Gastrocnemius medialis (tissue), 4 donors: ENCODE data around the gene MALRD1. TPM values are rescaled to one million over a fixed set of nuclear protein-coding genes. Genes with fewer than 3 reads are reported as not detected.

Source experiments
- ATAC-seq, 2 donors: fragments of 150-250 bp; one replicate each; pipeline ENCODE4 v1.9.1; 2016
- DNase-seq, 2 donors: peaks; one replicate each; pipeline ENCODE4 v3.0.0-alpha.2; 2019
- H3K27ac ChIP-seq, 4 donors: fragments of 200-600 bp; sonication (generic); 1 replicate in 1 of 4; 2 replicates in 3 of 4; pipeline ENCODE4 v1.5.1; 2016 to 2018; ENCODE audit warnings: mild to moderate bottlenecking in 2 of 4, moderate library complexity in 1 of 4
- H3K27me3 ChIP-seq, 3 donors: fragments of 200-600 bp; sonication (generic) in 2 of 3; 1 replicate in 1 of 3; 2 replicates in 2 of 3; pipeline versions ENCODE4 v1.5.1 to v1.6.0; 2016 to 2019; ENCODE audit warnings: mild to moderate bottlenecking in 1 of 3, moderate library complexity in 1 of 3
- H3K36me3 ChIP-seq, 2 donors: fragments of 200-600 bp; sonication (generic) in 1 of 2; one replicate each; pipeline ENCODE4 v1.5.1; 2017 to 2018
- H3K4me1 ChIP-seq, 2 donors: fragments of 200-600 bp; sonication (generic) in 1 of 2; one replicate each; pipeline ENCODE4 v1.5.1; 2016 to 2017; ENCODE audit warnings: mild to moderate bottlenecking in 2 of 2
- H3K4me3 ChIP-seq, 4 donors: fragments of 200-600 bp; sonication (generic) in 3 of 4; 1 replicate in 1 of 4; 2 replicates in 3 of 4; pipeline ENCODE4 v1.5.1; 2016 to 2019; ENCODE audit warnings: mild to moderate bottlenecking in 2 of 4
- H3K9me3 ChIP-seq, 3 donors: fragments of 200-600 bp; sonication (generic) in 2 of 3; 1 replicate in 1 of 3; 2 replicates in 2 of 3; pipeline ENCODE4 v1.5.1; 2016 to 2019
- CTCF ChIP-seq, 5 experiments: fragments of 450-650 bp in 3 of 5; fragments of 200-600 bp in 2 of 5; sonication (generic) in 2 of 5; IDR thresholded peaks in 4 of 5; conservative IDR thresholded peaks in 1 of 5; 1 replicate in 4 of 5; 2 replicates in 1 of 5; pipeline ENCODE4 v1.5.1; 2016 to 2019; ENCODE audit warnings: antibody characterized with exemption in 5 of 5, mild to moderate bottlenecking in 3 of 5, moderate library complexity in 3 of 5
- POLR2A ChIP-seq, 2 donors: fragments of 450-650 bp; IDR thresholded peaks; one replicate each; pipeline ENCODE4 v1.6.1; 2017; ENCODE audit warnings: antibody characterized with exemption in 2 of 2, mild to moderate bottlenecking in 2 of 2, moderate library complexity in 2 of 2
- in situ Hi-C, 4 donors: fragments of 200-750 bp; cut with MboI; loops; one replicate each; pipeline versions ENCODE4 v1.15.0 to v1.8.0; 2017; ENCODE audit warnings: low sequenced_read_pairs in 4 of 4
- intact Hi-C: fragments of 100-400 bp; cut with DNase I; formaldehyde crosslinking; loops from one replicate; pipeline ENCODE4 v1.15.1; 2023; ENCODE audit warnings: low total_unique reads
- total RNA-seq, 4 donors: library from RNA; depleted of rRNA; stranded (reverse); fragments of >200 nt; gene quantifications; one replicate each; pipeline versions ENCODE4 v1.1.0 to v1.2.3, GENCODE V29; 2016

MALRD1 gene
- total RNA-seq, 4 donors from 2014 or later: 0.75 TPM; not detected in 3

- intact Hi-C loops: no loop called here
Observed at GRCh38 chr10:19316204-19316870, 267.7 kb downstream of the MALRD1 start.

GRCh38 chr10:19317952-19318351 is 269.4 kb downstream of the MALRD1 start:
- H3K4me1 ChIP-seq: no peaks in the 10 kb centered on the region
- in situ Hi-C loops: no loop called here
- TF ChIP-seq POLR2A (IDR thresholded peaks at IDR 0.05) (no peak), CTCF (IDR thresholded peaks at IDR 0.05 in 4 of 5, conservative IDR thresholded peaks at IDR 0.05 in 1 of 5) (no peak)
- no peak overlapping the region for H3K4me3 ChIP-seq
- H3K9me3 ChIP-seq: no peaks in the 10 kb centered on the region
- DNase-seq: no peak
- no peak for ATAC-seq
- no peak overlapping the region for H3K27ac ChIP-seq
- H3K36me3 ChIP-seq: no peaks in the 10 kb centered on the region
- intact Hi-C loops: no loop called here
- no peaks in the 10 kb centered on the region for H3K27me3 ChIP-seq

More at GRCh38 chr10:19316204-19316870, 267.7 kb downstream of the MALRD1 start:
- DNase-seq: no peak
- no peak overlapping the region for H3K27ac ChIP-seq
- no peaks in the 10 kb centered on the region for H3K4me1 ChIP-seq
- H3K9me3 ChIP-seq: no peaks in the 10 kb centered on the region
- in situ Hi-C loops: no loop called here
- no peaks in the 10 kb centered on the region for H3K27me3 ChIP-seq
- no peak for ATAC-seq
- no peak overlapping the region for H3K4me3 ChIP-seq
- no peak for TF ChIP-seq CTCF (IDR thresholded peaks at IDR 0.05 in 4 of 5, conservative IDR thresholded peaks at IDR 0.05 in 1 of 5)
- no peak for TF ChIP-seq POLR2A (IDR thresholded peaks at IDR 0.05)
- H3K36me3 ChIP-seq: no peaks in the 10 kb centered on the region

- ATAC-seq (no peak), DNase-seq (no peak)
- Histone ChIP-seq H3K27me3 (no peaks in the 10 kb centered on the region), H3K9me3 (no peaks in the 10 kb centered on the region), H3K27ac (no peak overlapping the region), H3K4me3 (no peak overlapping the region), H3K36me3 (no peaks in the 10 kb centered on the region), H3K4me1 (no peaks in the 10 kb centered on the region)
- in situ Hi-C loops: no loop called here
- intact Hi-C loops: no loop called here
- no peak for TF ChIP-seq CTCF (IDR thresholded peaks at IDR 0.05 in 4 of 5, conservative IDR thresholded peaks at IDR 0.05 in 1 of 5)
- no peak for TF ChIP-seq POLR2A (IDR thresholded peaks at IDR 0.05)
Observed at GRCh38 chr10:19325581-19325980, 277.0 kb downstream of the MALRD1 start.

GRCh38 chr10:19328582-19328981 is 280.0 kb downstream of the MALRD1 start:
- Histone ChIP-seq H3K27ac (no peak overlapping the region), H3K4me3 (no peak overlapping the region), H3K4me1 (no peaks in the 10 kb centered on the region), H3K9me3 (no peaks in the 10 kb centered on the region), H3K36me3 (no peaks in the 10 kb centered on the region), H3K27me3 (no peaks in the 10 kb centered on the region)
- ATAC-seq (no peak), DNase-seq (no peak)
- in situ Hi-C loops (no loop called here), intact Hi-C loops (no loop called here)
- TF ChIP-seq CTCF (IDR thresholded peaks at IDR 0.05 in 4 of 5, conservative IDR thresholded peaks at IDR 0.05 in 1 of 5) (no peak), POLR2A (IDR thresholded peaks at IDR 0.05) (no peak)

GRCh38 chr10:19329475-19329874 is 280.9 kb downstream of the MALRD1 start:
- DNase-seq (no peak), ATAC-seq (no peak)
- Histone ChIP-seq H3K9me3 (no peaks in the 10 kb centered on the region), H3K27me3 (no peaks in the 10 kb centered on the region), H3K27ac (no peak overlapping the region), H3K36me3 (no peaks in the 10 kb centered on the region), H3K4me3 (no peak overlapping the region), H3K4me1 (no peaks in the 10 kb centered on the region)
- TF ChIP-seq POLR2A (IDR thresholded peaks at IDR 0.05) (no peak), CTCF (IDR thresholded peaks at IDR 0.05 in 4 of 5, conservative IDR thresholded peaks at IDR 0.05 in 1 of 5) (no peak)
- in situ Hi-C loops (no loop called here), intact Hi-C loops (no loop called here)
